Neural cell (in vitro differentiated cells): Measurements from ENCODE around the gene PRR16. TPM values are rescaled to one million over a fixed set of nuclear protein-coding genes. Genes with fewer than 3 reads are reported as not detected.
A peak's percentile ranks its signal among the peaks of the same experiment; 100 is the strongest.

Experiments used
- H2AFZ ChIP-seq: fragments of 200-600, 300-800 bp; sonication (generic), shearing (Covaris generic); 2 replicates; pipeline ENCODE4 v1.6.0; 2014; ENCODE audit warnings: low read depth, mild to moderate bottlenecking, antibody characterized with exemption, low read length, moderate library complexity
- H3F3A ChIP-seq: fragments of 200-600 bp; shearing (Covaris generic); 2 replicates; pipeline ENCODE4 v1.6.1; 2016; ENCODE audit warnings: mild to moderate bottlenecking, moderate library complexity, mixed read lengths, antibody characterized with exemption, low read length; ENCODE audit not compliant: insufficient read depth, poor library complexity, severe bottlenecking
- H3K27ac ChIP-seq: fragments of 200-600, 300-800 bp; sonication (generic), shearing (Covaris generic); 2 replicates; pipeline ENCODE4 v1.5.1; 2014; ENCODE audit warnings: mild to moderate bottlenecking, low read length, moderate library complexity
- H3K27me3 ChIP-seq: fragments of 300-800, 200-600 bp; sonication (generic), shearing (Covaris generic); 2 replicates; pipeline ENCODE4 v1.6.0; 2014; ENCODE audit warnings: mild to moderate bottlenecking, low read depth, low read length, moderate library complexity; ENCODE audit not compliant: insufficient read depth
- H3K36me3 ChIP-seq: fragments of 300-800, 200-600 bp; sonication (generic), shearing (Covaris generic); 2 replicates; pipeline ENCODE4 v1.5.1; 2014; ENCODE audit warnings: mild to moderate bottlenecking, antibody characterized with exemption, low read length, moderate library complexity; ENCODE audit not compliant: insufficient read depth
- H3K4me2 ChIP-seq: fragments of 300-800, 200-600 bp; sonication (generic), shearing (Covaris generic); 2 replicates; pipeline ENCODE4 v1.6.0; 2014; ENCODE audit warnings: mild to moderate bottlenecking, low read length
- H3K4me3 ChIP-seq: fragments of 300-800, 200-600 bp; sonication (generic), shearing (Covaris generic); 2 replicates; pipeline ENCODE4 v1.5.1; 2014; ENCODE audit warnings: mild to moderate bottlenecking, low read length, moderate library complexity
- H3K79me2 ChIP-seq: fragments of 200-600 bp; shearing (Covaris generic); replicated peaks from 2 replicates; pipeline ENCODE4 v1.6.0; 2014; ENCODE audit warnings: mild to moderate bottlenecking, low read length, moderate library complexity; ENCODE audit not compliant: insufficient read depth
- H3K9ac ChIP-seq: fragments of 300-800, 200-600 bp; sonication (generic), shearing (Covaris generic); 2 replicates; pipeline ENCODE4 v1.6.1; 2016; ENCODE audit warnings: mild to moderate bottlenecking, low read length, mixed read lengths
- H3K9me2 ChIP-seq: fragments of 200-600 bp; shearing (Covaris generic); 2 replicates; pipeline ENCODE4 v1.6.1; 2016; ENCODE audit warnings: mild to moderate bottlenecking, low read length, mixed read lengths; ENCODE audit not compliant: insufficient read depth
- H3K9me3 ChIP-seq: fragments of 200-600, 300-800 bp; sonication (generic), shearing (Covaris generic); 2 replicates; pipeline ENCODE4 v1.6.1; 2016; ENCODE audit warnings: mild to moderate bottlenecking, mixed run types, low read length, moderate library complexity, mixed read lengths
- H4K20me1 ChIP-seq: fragments of 200-600 bp; shearing (Covaris generic); 2 replicates; pipeline ENCODE4 v1.6.1; 2016; ENCODE audit warnings: mild to moderate bottlenecking, mixed run types; ENCODE audit not compliant: insufficient read depth
- CTCF ChIP-seq: fragments of 450-650 bp; IDR thresholded peaks from 2 replicates; pipeline ENCODE4 v1.5.1; 2014; ENCODE audit warnings: antibody characterized with exemption, mild to moderate bottlenecking, moderate library complexity; ENCODE audit not compliant: poor library complexity, severe bottlenecking
- EP300 ChIP-seq: fragments of 450-650 bp; conservative IDR thresholded peaks from 2 replicates; pipeline ENCODE4 v1.6.1; 2014; ENCODE audit warnings: antibody characterized with exemption, mild to moderate bottlenecking, moderate library complexity; ENCODE audit not compliant: poor library complexity, severe bottlenecking
- EZH2 ChIP-seq: fragments of 200-600, 300-800 bp; shearing (Covaris generic), sonication (generic); IDR thresholded peaks from 2 replicates; pipeline ENCODE4 v1.6.1; 2014; ENCODE audit warnings: antibody characterized with exemption, low read length, borderline replicate concordance, mild to moderate bottlenecking; ENCODE audit not compliant: insufficient read depth, poor library complexity, severe bottlenecking
- MXI1 ChIP-seq: fragments of 450-650 bp; conservative IDR thresholded peaks from 2 replicates; pipeline ENCODE4 v1.6.1; 2014; ENCODE audit warnings: antibody characterized with exemption, mild to moderate bottlenecking; ENCODE audit not compliant: poor library complexity, severe bottlenecking
- POLR2AphosphoS5 ChIP-seq: IDR thresholded peaks from 2 replicates; pipeline ENCODE4 v1.6.1; 2012
- RAD21 ChIP-seq: fragments of 450-650 bp; conservative IDR thresholded peaks from 2 replicates; pipeline ENCODE4 v1.6.1; 2014; ENCODE audit warnings: antibody characterized with exemption, mild to moderate bottlenecking, moderate library complexity
- REST ChIP-seq: IDR thresholded peaks from 2 replicates; pipeline ENCODE4 v1.6.1; 2012; ENCODE audit warnings: borderline replicate concordance
- SMC3 ChIP-seq: fragments of 450-650 bp; conservative IDR thresholded peaks from 2 replicates; pipeline ENCODE4 v1.6.1; 2014; ENCODE audit warnings: antibody characterized with exemption, mild to moderate bottlenecking, moderate library complexity; ENCODE audit not compliant: poor library complexity
- TAF1 ChIP-seq: IDR thresholded peaks from 2 replicates; pipeline ENCODE4 v1.6.1; 2012; ENCODE audit warnings: low read depth
- polyA minus RNA-seq: library from RNA; depleted of rRNA, polyadenylated mRNA; stranded (reverse); fragments of >200 nt; gene quantifications from 2 replicates; pipeline ENCODE4 v1.2.3, GENCODE V29; 2014
- polyA plus RNA-seq: library from polyadenylated mRNA; depleted of rRNA; stranded (reverse); fragments of >200 nt; gene quantifications from 2 replicates; pipeline ENCODE4 v1.2.3, GENCODE V29; 2014

Gene PRR16
- 1.6 and 1.7 TPM in 2 replicates for polyA plus RNA-seq
- polyA minus RNA-seq: 0.73 and 1.5 TPM in 2 replicates

- Histone ChIP-seq H3K4me2 (peak within 1 kb of the TSS; percentile 83), H3K9ac (peak within 1 kb of the TSS; percentile 53), H3K27me3 (peaks cover 28% of the 10 kb centered on the region), H2AFZ (peak within 1 kb of the TSS; percentile 40), H3K79me2 (no peaks in the 10 kb centered on the region), H3K36me3 (no peaks in the 10 kb centered on the region), H3F3A (no peaks in the 10 kb centered on the region), H3K4me3 (peak within 1 kb of the TSS; percentile 77), H3K9me3 (no peaks in the 10 kb centered on the region), H3K27ac (no peak within 1 kb of the TSS), H4K20me1 (no peaks in the 10 kb centered on the region), H3K9me2 (no peaks in the 10 kb centered on the region)
- TF ChIP-seq RAD21 (peak; percentile 67), TAF1 (no peak), EZH2 (no peak), REST (no peak), SMC3 (peak; percentile 69), CTCF (peak; percentile 73), POLR2AphosphoS5 (no peak), EP300 (no peak), MXI1 (peak; percentile 64)
Measured at GRCh38 chr5:120463991-120464626, at the start of gene PRR16. Gene PRR16, plus strand, starts transcription at chr5:120464300.

GRCh38 chr5:120415985-120416384 is 48.1 kb upstream of the PRR16 start:
- TF ChIP-seq TAF1 (no peak), EP300 (no peak), SMC3 (no peak), RAD21 (no peak), CTCF (no peak), MXI1 (no peak), POLR2AphosphoS5 (no peak), REST (no peak), EZH2 (no peak)
- H3K4me2 ChIP-seq: no peak overlapping the region
- peaks cover 5% of the 10 kb centered on the region for H3K9me3 ChIP-seq
- no peak overlapping the region for H3K4me3 ChIP-seq
- no peaks in the 10 kb centered on the region for H3K9me2 ChIP-seq
- no peaks in the 10 kb centered on the region for H3K79me2 ChIP-seq
- no peaks in the 10 kb centered on the region for H4K20me1 ChIP-seq
- H3K27ac ChIP-seq: no peak overlapping the region
- H3F3A ChIP-seq: no peaks in the 10 kb centered on the region
- H3K9ac ChIP-seq: no peak overlapping the region
- no peaks in the 10 kb centered on the region for H3K36me3 ChIP-seq
- H3K27me3 ChIP-seq: no peaks in the 10 kb centered on the region
- no peak overlapping the region for H2AFZ ChIP-seq
